Gastrocnemius medialis (tissue), 4 donors: ENCODE data around the gene STARD3.

ENCODE experiments used
- POLR2A ChIP-seq, 2 donors: fragments of 450-650 bp; IDR thresholded peaks; one replicate each; pipeline ENCODE4 v1.6.1; 2017; ENCODE audit warnings: antibody characterized with exemption in 2 of 2, mild to moderate bottlenecking in 2 of 2, moderate library complexity in 2 of 2
- TF ChIP-seq, protein P1 (sequence below), 5 experiments: fragments of 450-650 bp in 3 of 5; fragments of 200-600 bp in 2 of 5; sonication (generic) in 2 of 5; IDR thresholded peaks in 4 of 5; conservative IDR thresholded peaks in 1 of 5; 1 replicate in 4 of 5; 2 replicates in 1 of 5; pipeline ENCODE4 v1.5.1; 2016 to 2019; ENCODE audit warnings: antibody characterized with exemption in 5 of 5, mild to moderate bottlenecking in 3 of 5, moderate library complexity in 3 of 5

DNA sequence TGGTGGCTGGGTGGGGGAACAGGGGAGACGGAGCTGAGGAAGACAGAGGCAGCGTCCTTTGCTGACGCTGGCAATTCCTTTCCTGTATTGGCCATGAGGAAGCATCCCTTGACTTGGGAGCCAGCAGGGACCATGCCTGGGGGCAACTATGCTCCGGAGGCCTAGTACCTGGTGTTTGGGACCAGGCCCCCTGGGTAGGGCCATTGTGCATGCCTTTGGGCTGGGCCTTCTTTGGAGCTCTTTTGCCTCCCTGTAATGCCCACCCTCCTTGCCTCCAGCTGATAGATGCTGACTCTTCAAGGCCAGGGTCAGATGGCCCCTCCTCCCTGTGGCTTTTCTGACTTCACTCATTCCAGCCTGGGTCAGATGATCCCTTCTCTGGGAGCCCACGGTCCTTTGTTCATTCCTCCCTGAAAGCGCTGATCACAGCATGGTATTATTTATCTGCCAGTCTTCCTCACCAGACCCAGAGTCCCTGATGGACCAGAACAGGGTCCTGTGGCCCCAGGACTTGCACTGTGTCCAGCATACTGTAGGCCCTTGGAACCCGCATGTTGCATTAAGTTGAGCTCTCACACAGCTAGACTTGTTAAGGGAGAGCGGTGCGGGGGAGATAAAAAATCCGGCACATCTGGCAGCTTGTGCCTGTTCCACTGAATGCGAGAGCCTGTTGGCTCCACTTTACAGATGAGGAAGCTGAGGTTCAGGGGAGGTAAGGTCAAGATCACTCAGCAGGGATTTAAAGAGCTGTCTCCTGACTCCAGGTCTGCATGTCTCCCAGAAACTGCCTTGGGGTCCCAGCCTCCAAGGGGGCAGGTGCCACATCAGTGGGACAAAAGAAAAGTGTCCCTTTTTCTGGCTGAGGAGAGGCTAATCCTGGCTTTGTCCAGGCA, 2.9 kb downstream of the STARD3 start:
- TF ChIP-seq, protein P1, sequence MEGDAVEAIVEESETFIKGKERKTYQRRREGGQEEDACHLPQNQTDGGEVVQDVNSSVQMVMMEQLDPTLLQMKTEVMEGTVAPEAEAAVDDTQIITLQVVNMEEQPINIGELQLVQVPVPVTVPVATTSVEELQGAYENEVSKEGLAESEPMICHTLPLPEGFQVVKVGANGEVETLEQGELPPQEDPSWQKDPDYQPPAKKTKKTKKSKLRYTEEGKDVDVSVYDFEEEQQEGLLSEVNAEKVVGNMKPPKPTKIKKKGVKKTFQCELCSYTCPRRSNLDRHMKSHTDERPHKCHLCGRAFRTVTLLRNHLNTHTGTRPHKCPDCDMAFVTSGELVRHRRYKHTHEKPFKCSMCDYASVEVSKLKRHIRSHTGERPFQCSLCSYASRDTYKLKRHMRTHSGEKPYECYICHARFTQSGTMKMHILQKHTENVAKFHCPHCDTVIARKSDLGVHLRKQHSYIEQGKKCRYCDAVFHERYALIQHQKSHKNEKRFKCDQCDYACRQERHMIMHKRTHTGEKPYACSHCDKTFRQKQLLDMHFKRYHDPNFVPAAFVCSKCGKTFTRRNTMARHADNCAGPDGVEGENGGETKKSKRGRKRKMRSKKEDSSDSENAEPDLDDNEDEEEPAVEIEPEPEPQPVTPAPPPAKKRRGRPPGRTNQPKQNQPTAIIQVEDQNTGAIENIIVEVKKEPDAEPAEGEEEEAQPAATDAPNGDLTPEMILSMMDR (IDR thresholded peaks at IDR 0.05 in 4 of 5, conservative IDR thresholded peaks at IDR 0.05 in 1 of 5): no peak
- no peak for TF ChIP-seq POLR2A (IDR thresholded peaks at IDR 0.05)
